GM12892 (cell line): Measurements from ENCODE around the gene CDC42SE2.
"Not testable (repeated sequence)": the region's sequence is repeated elsewhere in the genome, so short reads cannot be mapped to it uniquely, and the experiment has no call there.

Source experiments
- DNase-seq: peaks from one replicate; pipeline ENCODE4 v3.0.0; 2011; ENCODE audit not compliant: insufficient read length
- FAIRE-seq: peaks from 2 replicates; lab custom pipeline; 2011; peaks lifted over from hg19 to GRCh38; lab: Jason Lieb, UNC
- POLR2A ChIP-seq: IDR thresholded peaks from 2 replicates; pipeline ENCODE4 v1.6.1; 2011; ENCODE audit warnings: low read depth, low read length, control low read depth
- POLR2AphosphoS5 ChIP-seq: IDR thresholded peaks from 2 replicates; pipeline ENCODE4 v1.6.1; 2011; ENCODE audit warnings: low read depth, low read length, control low read depth
- TAF1 ChIP-seq: IDR thresholded peaks from 2 replicates; pipeline ENCODE4 v1.6.1; 2011; ENCODE audit warnings: low read depth, mild to moderate bottlenecking, control low read depth, low read length, borderline replicate concordance

CDC42SE2 gene

GRCh38 chr5:131272307-131272706 lies 8.5 kb downstream of the CDC42SE2 start:
- no peak for DNase-seq
- TF ChIP-seq POLR2A, result no peak
- no peak for TF ChIP-seq POLR2AphosphoS5
- TF ChIP-seq TAF1, result no peak
- peak; percentile 42 for FAIRE-seq

- no peak for TF ChIP-seq POLR2AphosphoS5
- no peak for TF ChIP-seq TAF1
- TF ChIP-seq POLR2A, result no peak
- FAIRE-seq (peak; percentile 67), DNase-seq (no peak)
Measured at GRCh38 chr5:131272724-131273123, 8.9 kb downstream of the CDC42SE2 start.

DNA sequence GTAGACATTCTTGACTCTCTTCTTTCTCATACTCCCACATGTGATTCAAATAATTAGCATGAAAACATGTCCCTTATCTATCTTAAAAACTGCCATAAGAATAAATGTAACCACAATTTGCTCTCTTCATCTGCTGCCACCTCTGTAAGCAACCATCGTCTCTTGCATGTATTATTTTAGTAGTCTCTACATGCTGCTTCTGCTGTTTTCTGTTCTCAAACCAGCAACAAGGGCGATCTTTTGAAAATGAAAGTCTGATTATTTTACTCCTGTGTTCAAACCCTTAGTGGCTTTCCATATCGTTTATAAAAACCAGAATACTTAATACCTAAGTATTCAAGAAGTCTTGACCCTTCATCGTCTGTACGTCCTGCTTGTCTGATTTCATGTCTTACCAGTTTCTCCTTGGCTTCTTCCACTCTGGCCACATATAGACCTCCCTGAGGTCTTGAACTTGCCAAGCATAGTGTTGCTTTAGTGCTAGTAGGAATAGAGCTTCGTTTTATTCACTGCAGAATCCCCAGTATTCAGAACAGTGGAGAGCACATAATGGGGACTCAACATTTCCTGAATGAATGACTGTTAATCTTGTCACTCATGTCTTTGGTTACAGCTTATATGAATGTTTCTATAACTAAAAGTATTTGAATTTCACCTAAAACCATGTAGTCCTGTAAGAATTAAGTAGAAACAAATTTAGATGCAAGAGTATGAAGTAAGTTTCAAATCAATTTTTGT lies 10.6 kb downstream of the CDC42SE2 start:
- TF ChIP-seq TAF1 (no peak), POLR2AphosphoS5 (no peak), POLR2A (no peak)
- no peak for DNase-seq
- FAIRE-seq, result peak; percentile 76

- DNase-seq (no peak), FAIRE-seq (no peak)
- TF ChIP-seq POLR2A (no peak), POLR2AphosphoS5 (no peak), TAF1 (no peak)
Measured at GRCh38 chr5:131276072-131276471, 12.2 kb downstream of the CDC42SE2 start.

DNA sequence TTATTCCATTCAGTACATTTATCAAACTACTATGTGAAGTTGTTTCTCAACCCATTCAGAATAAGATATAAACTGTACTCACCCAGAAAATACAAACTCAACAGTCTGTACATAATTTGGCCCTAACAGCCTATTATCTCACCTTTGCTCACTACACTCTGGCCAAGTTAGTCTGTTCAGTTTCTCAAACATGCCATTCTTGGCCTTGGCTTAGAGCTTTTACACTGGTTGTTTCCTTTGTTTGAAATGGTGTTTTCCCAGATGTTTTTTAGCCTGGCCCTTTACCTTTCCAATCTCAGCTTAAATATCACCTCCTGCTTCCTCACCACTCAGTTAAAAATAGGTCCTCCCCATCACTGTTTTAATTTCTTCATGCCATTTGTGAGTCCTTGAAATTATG lies 13.6 kb downstream of the CDC42SE2 start:
- no peak for FAIRE-seq

DNA sequence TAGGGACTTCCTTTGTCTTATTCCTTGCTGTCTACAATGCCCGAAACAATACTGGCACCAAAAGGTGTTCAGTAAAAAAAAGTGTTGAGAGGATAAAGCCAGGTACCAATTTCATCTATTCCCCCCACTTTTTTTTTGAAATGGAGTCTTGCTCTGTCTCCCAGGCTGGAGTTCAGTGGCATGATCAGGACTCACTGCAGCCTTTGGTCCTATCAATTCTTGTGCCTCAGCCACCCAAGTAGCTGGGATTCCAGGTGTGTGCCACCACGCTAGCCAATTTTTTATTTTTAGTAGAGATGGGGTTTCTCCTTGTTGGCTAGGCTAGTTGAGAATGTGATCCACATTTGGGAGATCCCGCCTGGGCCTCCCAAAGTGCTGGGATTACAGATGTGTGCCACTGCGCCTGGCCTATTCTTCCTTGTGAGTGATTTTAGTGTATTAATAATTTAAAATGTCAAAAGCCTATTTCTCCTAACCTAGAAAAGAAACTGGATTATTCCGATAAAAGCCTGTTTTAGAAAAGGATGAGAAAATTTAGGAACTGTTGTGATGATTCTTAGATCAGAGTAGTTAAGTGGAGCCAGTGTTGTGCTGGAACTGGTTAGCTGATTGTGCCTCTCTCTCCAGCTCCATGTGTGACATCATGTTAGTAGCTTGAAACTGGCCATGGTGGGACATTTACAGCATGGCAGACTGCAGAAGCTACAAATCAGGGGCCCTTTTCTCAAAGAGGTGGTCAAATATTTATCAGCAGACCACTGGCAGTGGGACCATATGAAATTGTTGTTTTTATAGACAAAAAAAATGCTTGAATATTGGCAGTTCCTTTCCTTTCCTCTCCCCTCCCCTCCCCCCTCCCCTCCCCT lies 14.3 kb downstream of the CDC42SE2 start:
- DNase-seq (no peak), FAIRE-seq (peak; percentile 36)
- TF ChIP-seq POLR2A (no peak), TAF1 (no peak), POLR2AphosphoS5 (no peak)

More for the DNA sequence above, 13.6 kb downstream of the CDC42SE2 start:
- no peak for TF ChIP-seq POLR2A
- TF ChIP-seq POLR2AphosphoS5, result no peak
- no peak for TF ChIP-seq TAF1
- no peak for DNase-seq

DNA sequence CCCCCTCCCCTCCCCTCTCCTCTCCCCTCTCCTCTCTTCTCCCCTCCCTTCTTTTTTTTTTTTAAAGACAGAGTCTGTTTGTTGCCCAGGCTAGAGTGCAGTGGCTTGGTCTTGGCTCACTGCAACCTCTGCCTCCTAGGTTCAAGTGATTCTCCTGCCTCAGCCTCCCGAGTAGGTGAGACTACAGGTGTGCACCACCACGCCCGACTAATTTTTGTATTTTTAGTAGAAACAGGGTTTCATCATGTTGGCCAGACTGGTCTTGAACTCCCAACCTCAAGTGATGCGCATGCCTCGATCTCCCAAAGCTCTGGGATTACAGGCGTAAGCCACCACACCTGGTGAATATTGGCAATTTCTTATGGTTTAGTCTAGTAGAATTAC lies 14.9 kb downstream of the CDC42SE2 start:
- FAIRE-seq, DNase-seq: not testable (repeated sequence)

- no peak for FAIRE-seq
- TF ChIP-seq POLR2AphosphoS5, result no peak
- TF ChIP-seq POLR2A, result no peak
- no peak for TF ChIP-seq TAF1
- no peak for DNase-seq
Measured at GRCh38 chr5:131279204-131279603, 15.4 kb downstream of the CDC42SE2 start.

- DNase-seq (no peak), FAIRE-seq (peak; percentile 36)
- no peak for TF ChIP-seq POLR2A
- TF ChIP-seq POLR2AphosphoS5, result no peak
- TF ChIP-seq TAF1, result no peak
Measured at GRCh38 chr5:131280417-131280816, 16.6 kb downstream of the CDC42SE2 start.

DNA sequence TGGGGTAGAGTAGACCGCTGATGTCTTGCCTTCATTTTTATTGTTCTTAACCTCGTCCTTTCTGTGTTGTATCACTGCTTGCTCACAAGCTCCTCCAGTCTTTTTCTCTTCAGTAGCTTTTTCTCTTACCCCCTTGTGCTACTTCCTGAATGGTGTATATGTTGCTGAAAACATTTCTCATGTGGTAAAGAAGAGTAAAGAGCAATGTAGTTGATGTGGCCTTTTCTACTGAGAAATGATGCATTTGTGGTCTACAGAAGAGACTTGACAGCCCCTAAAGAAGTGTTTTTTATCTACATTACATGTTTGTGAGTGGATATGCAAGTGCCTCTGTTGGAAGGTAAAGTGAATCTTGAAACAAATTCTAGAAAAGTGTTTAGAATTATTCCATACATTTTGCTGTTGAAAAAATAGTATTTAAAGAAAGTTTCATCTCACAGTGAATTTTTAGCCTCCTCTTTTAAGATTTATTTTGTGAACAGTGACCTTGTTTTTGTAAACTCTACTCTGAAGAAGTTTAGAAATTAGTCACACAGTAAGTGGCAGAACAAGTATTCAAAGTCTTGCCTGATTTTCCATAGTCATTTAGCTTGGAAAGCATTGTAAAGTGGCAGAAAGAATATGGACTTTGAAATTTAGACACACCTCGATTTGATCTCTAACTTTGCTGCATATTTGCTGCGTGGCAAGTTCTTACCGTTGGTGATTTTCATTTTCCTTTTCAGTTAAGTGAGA lies 17.4 kb downstream of the CDC42SE2 start:
- FAIRE-seq, result peak; percentile 87
- TF ChIP-seq POLR2A (no peak), POLR2AphosphoS5 (no peak), TAF1 (no peak)

GRCh38 chr5:131281868-131282234 lies 18.0 kb downstream of the CDC42SE2 start:
- no peak for TF ChIP-seq TAF1
- no peak for TF ChIP-seq POLR2AphosphoS5
- FAIRE-seq (no peak), DNase-seq (no peak)

More for the DNA sequence above, 17.4 kb downstream of the CDC42SE2 start:
- DNase-seq, result no peak

- FAIRE-seq, result no peak
- TF ChIP-seq TAF1, result no peak
- no peak for TF ChIP-seq POLR2A
- no peak for TF ChIP-seq POLR2AphosphoS5
Measured at GRCh38 chr5:131282235-131282634, 18.4 kb downstream of the CDC42SE2 start.

More at GRCh38 chr5:131282235-131282634, 18.4 kb downstream of the CDC42SE2 start:
- no peak for DNase-seq
